NB4 (cell line): ENCODE results near the gene CCP110.

Experiments
- MYC ChIP-seq: IDR thresholded peaks from 2 replicates; pipeline ENCODE4 v1.6.1; 2011; ENCODE audit warnings: low read depth, low read length
- POLR2A ChIP-seq: IDR thresholded peaks from 2 replicates; pipeline ENCODE4 v1.6.1; 2011; ENCODE audit warnings: mild to moderate bottlenecking; ENCODE audit not compliant: insufficient read length; ENCODE audit errors: extremely low read depth
- TF ChIP-seq, protein P1 (sequence below): IDR thresholded peaks from one replicate; pipeline ENCODE4 v1.5.1; 2012; ENCODE audit warnings: low read depth, low read length
- TF ChIP-seq, protein P2 (sequence below): IDR thresholded peaks from 2 replicates; pipeline ENCODE4 v1.6.1; 2011; ENCODE audit warnings: low read depth, low read length

DNA sequence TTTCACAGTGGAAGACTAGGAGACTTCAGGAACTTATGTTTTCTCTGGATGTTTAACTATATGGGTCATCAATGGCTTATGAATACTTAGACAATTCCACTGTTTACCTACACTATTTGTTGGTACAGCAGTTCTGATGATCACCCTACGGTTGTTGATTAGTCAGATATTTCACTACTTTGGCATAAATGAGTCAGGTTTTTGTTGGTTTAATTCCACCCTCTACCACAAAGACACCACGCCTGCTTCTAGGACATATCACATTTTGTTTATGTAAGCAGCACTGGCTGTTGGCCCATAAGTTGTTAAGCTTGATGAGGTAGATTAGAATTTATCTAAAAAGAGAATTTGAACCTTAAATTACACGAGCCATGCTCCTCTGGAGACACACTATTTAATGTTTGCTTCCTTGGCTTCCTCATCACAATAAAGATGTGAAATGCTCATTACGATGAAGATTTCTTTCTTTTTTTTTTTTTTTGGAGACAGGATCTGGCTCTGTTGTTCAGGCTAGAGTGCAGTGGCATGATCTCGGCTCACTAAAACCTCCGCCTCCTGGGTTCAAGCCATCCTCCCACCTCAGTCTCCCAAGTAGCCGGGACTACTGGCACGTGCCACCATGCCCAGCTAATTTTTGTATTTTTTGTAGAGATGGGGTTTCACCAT lies 6.2 kb upstream of the CCP110 start:
- TF ChIP-seq, protein P1, sequence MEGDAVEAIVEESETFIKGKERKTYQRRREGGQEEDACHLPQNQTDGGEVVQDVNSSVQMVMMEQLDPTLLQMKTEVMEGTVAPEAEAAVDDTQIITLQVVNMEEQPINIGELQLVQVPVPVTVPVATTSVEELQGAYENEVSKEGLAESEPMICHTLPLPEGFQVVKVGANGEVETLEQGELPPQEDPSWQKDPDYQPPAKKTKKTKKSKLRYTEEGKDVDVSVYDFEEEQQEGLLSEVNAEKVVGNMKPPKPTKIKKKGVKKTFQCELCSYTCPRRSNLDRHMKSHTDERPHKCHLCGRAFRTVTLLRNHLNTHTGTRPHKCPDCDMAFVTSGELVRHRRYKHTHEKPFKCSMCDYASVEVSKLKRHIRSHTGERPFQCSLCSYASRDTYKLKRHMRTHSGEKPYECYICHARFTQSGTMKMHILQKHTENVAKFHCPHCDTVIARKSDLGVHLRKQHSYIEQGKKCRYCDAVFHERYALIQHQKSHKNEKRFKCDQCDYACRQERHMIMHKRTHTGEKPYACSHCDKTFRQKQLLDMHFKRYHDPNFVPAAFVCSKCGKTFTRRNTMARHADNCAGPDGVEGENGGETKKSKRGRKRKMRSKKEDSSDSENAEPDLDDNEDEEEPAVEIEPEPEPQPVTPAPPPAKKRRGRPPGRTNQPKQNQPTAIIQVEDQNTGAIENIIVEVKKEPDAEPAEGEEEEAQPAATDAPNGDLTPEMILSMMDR, result no peak
- no peak for TF ChIP-seq POLR2A
- TF ChIP-seq, protein P2, sequence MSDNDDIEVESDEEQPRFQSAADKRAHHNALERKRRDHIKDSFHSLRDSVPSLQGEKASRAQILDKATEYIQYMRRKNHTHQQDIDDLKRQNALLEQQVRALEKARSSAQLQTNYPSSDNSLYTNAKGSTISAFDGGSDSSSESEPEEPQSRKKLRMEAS, result no peak
- TF ChIP-seq MYC, result no peak
